Panc1 (cell line): ENCODE results near the gene MARVELD3. TPM values are rescaled to one million over a fixed set of nuclear protein-coding genes. Genes with fewer than 3 reads are reported as not detected.

Experiments used
- ATAC-seq: fragments of 200-7000 bp; cut with Tn5 transposase; 2 replicates; pipeline ENCODE4 v1.9.1; 2020; ENCODE audit warnings: mild to moderate bottlenecking, moderate library complexity
- BruUV-seq: library from RNA; stranded (reverse); fragments of 400-500 nt; replicated peaks from 2 replicates; lab custom pipeline; 2021; lab: Mats Ljungman, UMichigan
- CTCF ChIA-PET: fragments of 300-600 bp; sonication (Branson Sonifier 250); formaldehyde crosslinking; loops from one replicate; lab custom pipeline; 2022; ENCODE audit warnings: antibody characterized with exemption; lab: Charles Lee
- POLR2A ChIA-PET: fragments of 300-600 bp; sonication (Branson Sonifier 250); formaldehyde crosslinking; loops from one replicate; lab custom pipeline; 2022; ENCODE audit warnings: antibody characterized with exemption; lab: Charles Lee
- DNase-seq: peaks from one replicate; pipeline ENCODE4 v3.0.0-alpha.2; 2010; ENCODE audit warnings: low read depth, low spot score
- H3K27ac ChIP-seq: 2 replicates; pipeline ENCODE4 v1.5.1; 2011; ENCODE audit warnings: mild to moderate bottlenecking, low read length, inconsistent platforms
- H3K27me3 ChIP-seq: fragments of 200-500 bp; sonication (Bioruptor generic); 2 replicates; pipeline ENCODE4 v1.6.0; 2014; ENCODE audit warnings: low read length, inconsistent platforms; ENCODE audit not compliant: control insufficient read depth, insufficient read depth
- H3K36me3 ChIP-seq: fragments of 200-500 bp; sonication (Bioruptor generic); 2 replicates; pipeline ENCODE4 v1.5.1; 2014; ENCODE audit warnings: inconsistent platforms, mild to moderate bottlenecking, low read length, moderate library complexity; ENCODE audit not compliant: control insufficient read depth, insufficient read depth
- H3K4me1 ChIP-seq: 2 replicates; pipeline ENCODE4 v1.5.1; 2011; ENCODE audit warnings: inconsistent platforms, mild to moderate bottlenecking, low read length, moderate library complexity; ENCODE audit not compliant: control insufficient read depth, insufficient read depth
- H3K4me3 ChIP-seq, 2 experiments: 2 replicates each; pipeline ENCODE4 v1.5.1; 2011 to 2012; ENCODE audit warnings: low read depth in 2 of 2, low read length in 2 of 2, mild to moderate bottlenecking in 2 of 2, inconsistent platforms in 1 of 2, moderate library complexity in 1 of 2
- H3K9me3 ChIP-seq: fragments of 200-500 bp; sonication (Bioruptor generic); 2 replicates; pipeline ENCODE4 v1.5.1; 2014; ENCODE audit warnings: low read depth, mild to moderate bottlenecking, inconsistent platforms, low read length, moderate library complexity; ENCODE audit not compliant: control insufficient read depth, insufficient read depth
- POLR2AphosphoS5 ChIP-seq: IDR thresholded peaks from 2 replicates; pipeline ENCODE4 v1.6.1; 2012; ENCODE audit warnings: mild to moderate bottlenecking, low read depth, low read length, moderate library complexity
- SIN3A ChIP-seq: IDR thresholded peaks from 2 replicates; pipeline ENCODE4 v1.6.1; 2012; ENCODE audit warnings: low read depth, mild to moderate bottlenecking, low read length, moderate library complexity, borderline replicate concordance; ENCODE audit not compliant: insufficient read depth
- TCF7L2 ChIP-seq: IDR thresholded peaks from 2 replicates; pipeline ENCODE4 v1.6.1; 2011; ENCODE audit warnings: mild to moderate bottlenecking, low read depth, low read length, inconsistent platforms
- in situ Hi-C: cut with HindIII; loops from 2 replicates; pipeline ENCODE4 v1.10.0; 2016; ENCODE audit warnings: low sequenced_read_pairs, low pct_unique_long_range_greater_than_20kb
- intact Hi-C: fragments of 100-400 bp; cut with micrococcal nuclease; formaldehyde crosslinking; loops from one replicate; pipeline ENCODE4 v1.10.0; 2022; ENCODE audit not compliant: unreplicated experiment
- total RNA-seq: library from RNA; stranded (reverse); gene quantifications from one replicate; pipeline ENCODE4 v1.2.1, GENCODE V29; 2021; ENCODE audit not compliant: unreplicated experiment
- TF ChIP-seq, protein P1 (sequence below), 2 experiments: IDR thresholded peaks; 2 replicates each; pipeline ENCODE4 v1.6.1; 2011 to 2012; ENCODE audit warnings: low read depth in 2 of 2, control low read depth in 1 of 2, low read length in 1 of 2, mild to moderate bottlenecking in 1 of 2, moderate library complexity in 1 of 2; ENCODE audit not compliant: insufficient read depth in 1 of 2
- TF ChIP-seq, protein P2 (sequence below): fragments of 450-650 bp; IDR thresholded peaks from 2 replicates; pipeline ENCODE4 v1.5.1; 2017; ENCODE audit warnings: mild to moderate bottlenecking

Gene MARVELD3
- total RNA-seq, 1 experiment from 2014 or later, result 0.08 TPM

- ChIA-PET POLR2A (interaction anchor here (0.5 kb wide), 1 partner anchor 63 kb away, joined by 17 read pairs; no protein-coding TSS in a partner anchor), CTCF (interaction anchor here (0.9 kb wide), 1 partner anchor 18 kb away, joined by 3 read pairs; no protein-coding TSS in a partner anchor)
- in situ Hi-C loops (no loop called here), intact Hi-C loops (no loop called here)
- Histone ChIP-seq H3K4me1 (no peaks in the 10 kb centered on the region), H3K27me3 (peaks cover 2% of the 10 kb centered on the region; the same call in 1 of the 2 replicates), H3K36me3 (peaks cover 2% of the 10 kb centered on the region; the same call in 1 of the 2 replicates), H3K4me3 (no peak overlapping the region), H3K27ac (no peak overlapping the region), H3K9me3 (no peaks in the 10 kb centered on the region)
- no peak for TF ChIP-seq TCF7L2
- no peak for TF ChIP-seq SIN3A
- no peak for TF ChIP-seq POLR2AphosphoS5
- TF ChIP-seq, protein P1, sequence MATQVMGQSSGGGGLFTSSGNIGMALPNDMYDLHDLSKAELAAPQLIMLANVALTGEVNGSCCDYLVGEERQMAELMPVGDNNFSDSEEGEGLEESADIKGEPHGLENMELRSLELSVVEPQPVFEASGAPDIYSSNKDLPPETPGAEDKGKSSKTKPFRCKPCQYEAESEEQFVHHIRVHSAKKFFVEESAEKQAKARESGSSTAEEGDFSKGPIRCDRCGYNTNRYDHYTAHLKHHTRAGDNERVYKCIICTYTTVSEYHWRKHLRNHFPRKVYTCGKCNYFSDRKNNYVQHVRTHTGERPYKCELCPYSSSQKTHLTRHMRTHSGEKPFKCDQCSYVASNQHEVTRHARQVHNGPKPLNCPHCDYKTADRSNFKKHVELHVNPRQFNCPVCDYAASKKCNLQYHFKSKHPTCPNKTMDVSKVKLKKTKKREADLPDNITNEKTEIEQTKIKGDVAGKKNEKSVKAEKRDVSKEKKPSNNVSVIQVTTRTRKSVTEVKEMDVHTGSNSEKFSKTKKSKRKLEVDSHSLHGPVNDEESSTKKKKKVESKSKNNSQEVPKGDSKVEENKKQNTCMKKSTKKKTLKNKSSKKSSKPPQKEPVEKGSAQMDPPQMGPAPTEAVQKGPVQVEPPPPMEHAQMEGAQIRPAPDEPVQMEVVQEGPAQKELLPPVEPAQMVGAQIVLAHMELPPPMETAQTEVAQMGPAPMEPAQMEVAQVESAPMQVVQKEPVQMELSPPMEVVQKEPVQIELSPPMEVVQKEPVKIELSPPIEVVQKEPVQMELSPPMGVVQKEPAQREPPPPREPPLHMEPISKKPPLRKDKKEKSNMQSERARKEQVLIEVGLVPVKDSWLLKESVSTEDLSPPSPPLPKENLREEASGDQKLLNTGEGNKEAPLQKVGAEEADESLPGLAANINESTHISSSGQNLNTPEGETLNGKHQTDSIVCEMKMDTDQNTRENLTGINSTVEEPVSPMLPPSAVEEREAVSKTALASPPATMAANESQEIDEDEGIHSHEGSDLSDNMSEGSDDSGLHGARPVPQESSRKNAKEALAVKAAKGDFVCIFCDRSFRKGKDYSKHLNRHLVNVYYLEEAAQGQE (IDR thresholded peaks at IDR 0.05; ENCODE audit: insufficient read depth in 1 of 2, low read depth in 2 of 2, low read length in 1 of 2), result no peak
- TF ChIP-seq, protein P2, sequence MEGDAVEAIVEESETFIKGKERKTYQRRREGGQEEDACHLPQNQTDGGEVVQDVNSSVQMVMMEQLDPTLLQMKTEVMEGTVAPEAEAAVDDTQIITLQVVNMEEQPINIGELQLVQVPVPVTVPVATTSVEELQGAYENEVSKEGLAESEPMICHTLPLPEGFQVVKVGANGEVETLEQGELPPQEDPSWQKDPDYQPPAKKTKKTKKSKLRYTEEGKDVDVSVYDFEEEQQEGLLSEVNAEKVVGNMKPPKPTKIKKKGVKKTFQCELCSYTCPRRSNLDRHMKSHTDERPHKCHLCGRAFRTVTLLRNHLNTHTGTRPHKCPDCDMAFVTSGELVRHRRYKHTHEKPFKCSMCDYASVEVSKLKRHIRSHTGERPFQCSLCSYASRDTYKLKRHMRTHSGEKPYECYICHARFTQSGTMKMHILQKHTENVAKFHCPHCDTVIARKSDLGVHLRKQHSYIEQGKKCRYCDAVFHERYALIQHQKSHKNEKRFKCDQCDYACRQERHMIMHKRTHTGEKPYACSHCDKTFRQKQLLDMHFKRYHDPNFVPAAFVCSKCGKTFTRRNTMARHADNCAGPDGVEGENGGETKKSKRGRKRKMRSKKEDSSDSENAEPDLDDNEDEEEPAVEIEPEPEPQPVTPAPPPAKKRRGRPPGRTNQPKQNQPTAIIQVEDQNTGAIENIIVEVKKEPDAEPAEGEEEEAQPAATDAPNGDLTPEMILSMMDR, result no peak
- no TSS peak for BruUV-seq
- DNase-seq, result no peak
- no peak for ATAC-seq
These were observed 2.8 kb downstream of the MARVELD3 start for GRCh38 chr16:71628810-71629209.

GRCh38 chr16:71629278-71630016, 3.5 kb downstream of the MARVELD3 start:
- intact Hi-C loops (no loop called here), in situ Hi-C loops (no loop called here)
- Histone ChIP-seq H3K36me3 (peaks cover 2% of the 10 kb centered on the region; the same call in 1 of the 2 replicates), H3K4me1 (no peaks in the 10 kb centered on the region), H3K27ac (no peak overlapping the region), H3K27me3 (peaks cover 2% of the 10 kb centered on the region; the same call in 1 of the 2 replicates), H3K4me3 (no peak overlapping the region), H3K9me3 (no peaks in the 10 kb centered on the region)
- ChIA-PET CTCF (no interaction called here), POLR2A (no interaction called here)
- TF ChIP-seq POLR2AphosphoS5 (no peak), SIN3A (no peak)
- TF ChIP-seq, protein P2, result no peak
- TF ChIP-seq, protein P1 (IDR thresholded peaks at IDR 0.05; ENCODE audit: insufficient read depth in 1 of 2, low read depth in 2 of 2, low read length in 1 of 2), result no peak
- DNase-seq (no peak), ATAC-seq (no peak)
- BruUV-seq, result no TSS peak
